ENCODE data around the gene CEACAM21. TPM values are rescaled to one million over a fixed set of nuclear protein-coding genes. Genes with fewer than 3 reads are reported as not detected.

The CEACAM21 gene
- polyA plus RNA-seq, 2 donors: 0.24 to 0.66 TPM

GRCh38 chr19:41606215-41606837, 30.4 kb downstream of the CEACAM21 start:
- H3K4me3 ChIP-seq (ENCODE audit: low read depth in 1 of 2, low read length in 2 of 2): no peak overlapping the region
- no peaks in the 10 kb centered on the region for H3K4me1 ChIP-seq (ENCODE audit: control insufficient read depth in 2 of 2, insufficient read depth in 2 of 2, low read length in 1 of 2)
- no peaks in the 10 kb centered on the region for H3K27me3 ChIP-seq (ENCODE audit: control insufficient read depth in 1 of 2, insufficient read depth in 2 of 2, low read length in 2 of 2)
- H3K36me3 ChIP-seq (ENCODE audit: control insufficient read depth in 2 of 2, insufficient read depth in 2 of 2, low read length in 1 of 2): no peaks in the 10 kb centered on the region
- no peaks in the 10 kb centered on the region for H3K9me3 ChIP-seq (ENCODE audit: control insufficient read depth in 2 of 2, insufficient read depth in 1 of 2, low read depth in 1 of 2, low read length in 1 of 2)
- no peak overlapping the region for H3K27ac ChIP-seq (ENCODE audit: low read depth in 2 of 2, low read length in 1 of 2)
- WGBS, 2 donors: 73 to 85% methylated on average over 5 of the region's 5 CpGs

DNA sequence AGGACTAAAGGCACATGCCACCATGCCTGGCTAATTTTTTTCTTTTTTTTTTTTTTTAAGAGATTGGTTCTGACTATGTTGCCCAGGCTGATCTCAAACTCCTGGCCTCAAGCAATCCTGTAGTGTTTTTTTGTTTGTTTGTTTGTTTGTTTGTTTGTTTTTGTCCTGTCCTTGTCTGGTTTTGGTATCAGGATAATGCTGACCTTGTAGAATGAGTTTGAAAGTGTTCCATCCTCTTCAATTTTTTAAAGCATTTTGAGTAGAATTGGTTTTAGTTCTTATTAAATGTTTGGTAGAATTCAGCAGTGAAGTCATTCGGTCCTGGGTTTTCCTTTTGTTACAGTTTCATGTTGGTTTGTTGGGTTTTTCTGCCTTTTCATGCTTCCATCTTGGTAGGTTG, 31.7 kb downstream of the CEACAM21 start:
- Histone ChIP-seq H3K36me3 (ENCODE audit: control insufficient read depth in 2 of 2, insufficient read depth in 2 of 2, low read length in 1 of 2) (no peaks in the 10 kb centered on the region), H3K9me3 (ENCODE audit: control insufficient read depth in 2 of 2, insufficient read depth in 1 of 2, low read depth in 1 of 2, low read length in 1 of 2) (no peaks in the 10 kb centered on the region), H3K27me3 (ENCODE audit: control insufficient read depth in 1 of 2, insufficient read depth in 2 of 2, low read length in 2 of 2) (no peaks in the 10 kb centered on the region), H3K4me1 (ENCODE audit: control insufficient read depth in 2 of 2, insufficient read depth in 2 of 2, low read length in 1 of 2) (no peaks in the 10 kb centered on the region), H3K4me3 (ENCODE audit: low read depth in 1 of 2, low read length in 2 of 2) (no peak overlapping the region), H3K27ac (ENCODE audit: low read depth in 2 of 2, low read length in 1 of 2) (no peak overlapping the region)
- WGBS, 2 donors: 72 to 82% methylated on average over 1 of the region's 1 CpG

DNA sequence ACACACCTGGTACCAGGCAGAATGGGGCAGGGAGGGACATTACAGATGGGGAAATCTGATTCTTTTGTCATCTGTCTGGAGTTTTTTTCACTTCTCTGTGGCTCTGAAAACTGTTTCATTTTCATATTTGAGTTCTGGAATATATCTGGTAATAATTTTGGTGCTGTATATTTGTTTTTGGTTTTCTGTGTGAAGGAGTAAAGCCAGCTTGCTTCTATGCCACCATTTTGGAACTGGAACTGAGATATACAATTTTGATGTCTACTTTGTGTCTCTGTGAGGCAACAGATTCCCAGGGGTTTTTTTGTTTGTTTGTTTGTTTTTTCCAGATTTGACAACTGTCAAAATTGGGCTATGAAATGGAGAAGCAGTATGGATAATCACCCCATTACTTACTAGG, 34.8 kb downstream of the CEACAM21 start:
- Histone ChIP-seq H3K27ac (ENCODE audit: low read depth in 2 of 2, low read length in 1 of 2) (no peak overlapping the region), H3K27me3 (ENCODE audit: control insufficient read depth in 1 of 2, insufficient read depth in 2 of 2, low read length in 2 of 2) (no peaks in the 10 kb centered on the region), H3K4me3 (ENCODE audit: low read depth in 1 of 2, low read length in 2 of 2) (no peak overlapping the region), H3K36me3 (ENCODE audit: control insufficient read depth in 2 of 2, insufficient read depth in 2 of 2, low read length in 1 of 2) (no peaks in the 10 kb centered on the region), H3K4me1 (ENCODE audit: control insufficient read depth in 2 of 2, insufficient read depth in 2 of 2, low read length in 1 of 2) (no peaks in the 10 kb centered on the region), H3K9me3 (ENCODE audit: control insufficient read depth in 2 of 2, insufficient read depth in 1 of 2, low read depth in 1 of 2, low read length in 1 of 2) (no peaks in the 10 kb centered on the region)

GRCh38 chr19:41612483-41612882, 36.5 kb downstream of the CEACAM21 start:
- H3K36me3 ChIP-seq (ENCODE audit: control insufficient read depth in 2 of 2, insufficient read depth in 2 of 2, low read length in 1 of 2): no peaks in the 10 kb centered on the region
- no peak overlapping the region for H3K27ac ChIP-seq (ENCODE audit: low read depth in 2 of 2, low read length in 1 of 2)
- no peak overlapping the region for H3K4me3 ChIP-seq (ENCODE audit: low read depth in 1 of 2, low read length in 2 of 2)
- no peaks in the 10 kb centered on the region for H3K4me1 ChIP-seq (ENCODE audit: control insufficient read depth in 2 of 2, insufficient read depth in 2 of 2, low read length in 1 of 2)
- 69 to 75% methylated on average over 4 of the region's 4 CpGs for whole genome bisulfite sequencing, 2 donors
- H3K27me3 ChIP-seq (ENCODE audit: control insufficient read depth in 1 of 2, insufficient read depth in 2 of 2, low read length in 2 of 2): no peaks in the 10 kb centered on the region
- no peaks in the 10 kb centered on the region for H3K9me3 ChIP-seq (ENCODE audit: control insufficient read depth in 2 of 2, insufficient read depth in 1 of 2, low read depth in 1 of 2, low read length in 1 of 2)

GRCh38 chr19:41615207-41615606, 39.2 kb downstream of the CEACAM21 start:
- Histone ChIP-seq H3K27ac (ENCODE audit: low read depth in 2 of 2, low read length in 1 of 2) (no peak overlapping the region), H3K36me3 (ENCODE audit: control insufficient read depth in 2 of 2, insufficient read depth in 2 of 2, low read length in 1 of 2) (no peaks in the 10 kb centered on the region), H3K4me3 (ENCODE audit: low read depth in 1 of 2, low read length in 2 of 2) (no peak overlapping the region), H3K4me1 (ENCODE audit: control insufficient read depth in 2 of 2, insufficient read depth in 2 of 2, low read length in 1 of 2) (no peaks in the 10 kb centered on the region), H3K27me3 (ENCODE audit: control insufficient read depth in 1 of 2, insufficient read depth in 2 of 2, low read length in 2 of 2) (no peaks in the 10 kb centered on the region), H3K9me3 (ENCODE audit: control insufficient read depth in 2 of 2, insufficient read depth in 1 of 2, low read depth in 1 of 2, low read length in 1 of 2) (no peaks in the 10 kb centered on the region)
- 74 to 79% methylated on average over 4 of the region's 4 CpGs for WGBS, 2 donors

GRCh38 chr19:41616792-41617621, 41.0 kb downstream of the CEACAM21 start:
- H3K27ac ChIP-seq (ENCODE audit: low read depth in 2 of 2, low read length in 1 of 2): no peak overlapping the region
- no peaks in the 10 kb centered on the region for H3K4me1 ChIP-seq (ENCODE audit: control insufficient read depth in 2 of 2, insufficient read depth in 2 of 2, low read length in 1 of 2)
- no peaks in the 10 kb centered on the region for H3K36me3 ChIP-seq (ENCODE audit: control insufficient read depth in 2 of 2, insufficient read depth in 2 of 2, low read length in 1 of 2)
- no peaks in the 10 kb centered on the region for H3K9me3 ChIP-seq (ENCODE audit: control insufficient read depth in 2 of 2, insufficient read depth in 1 of 2, low read depth in 1 of 2, low read length in 1 of 2)
- H3K27me3 ChIP-seq (ENCODE audit: control insufficient read depth in 1 of 2, insufficient read depth in 2 of 2, low read length in 2 of 2): no peaks in the 10 kb centered on the region
- WGBS, 2 donors: 41% methylated on average over 9 of the region's 9 CpGs
- H3K4me3 ChIP-seq (ENCODE audit: low read depth in 1 of 2, low read length in 2 of 2): no peak overlapping the region

DNA sequence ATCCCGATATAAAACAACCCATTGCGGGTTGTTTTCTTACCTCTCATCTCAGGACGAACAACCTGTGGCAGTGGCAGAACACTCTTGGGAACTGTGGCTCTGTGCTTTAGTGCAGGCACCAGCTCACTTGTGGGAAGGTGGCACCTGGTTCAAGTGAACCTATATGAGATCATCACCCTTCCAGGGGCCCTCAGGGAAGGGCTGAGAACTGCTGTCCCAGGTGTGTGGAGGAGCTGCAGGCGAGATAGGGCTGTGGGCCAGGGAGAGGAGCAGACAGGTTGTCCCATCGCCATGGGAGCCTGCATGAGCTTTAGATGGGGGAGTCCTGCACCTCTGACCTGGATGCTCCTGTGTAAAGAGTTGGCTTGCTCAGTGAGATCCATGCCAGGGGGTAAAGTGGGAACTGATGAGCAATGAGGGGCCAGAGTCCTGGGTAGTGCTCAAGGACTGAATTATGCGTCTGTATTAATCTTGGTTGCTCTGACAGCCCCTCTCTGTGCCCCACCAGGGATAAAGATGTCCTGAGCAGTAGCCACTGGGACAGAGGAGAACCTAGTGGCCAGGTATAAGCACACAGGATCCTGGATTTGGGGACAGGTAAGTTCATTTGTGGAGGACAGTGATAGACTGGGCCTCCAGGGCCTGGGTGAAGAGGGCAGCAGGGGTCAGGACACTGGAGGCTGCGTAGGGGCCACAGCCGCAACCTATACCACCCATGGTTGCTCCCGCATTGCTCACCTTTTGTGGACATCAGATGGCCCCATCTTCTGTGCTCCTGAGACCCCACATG, 42.2 kb downstream of the CEACAM21 start:
- no peaks in the 10 kb centered on the region for H3K27me3 ChIP-seq (ENCODE audit: control insufficient read depth in 1 of 2, insufficient read depth in 2 of 2, low read length in 2 of 2)
- no peaks in the 10 kb centered on the region for H3K4me1 ChIP-seq (ENCODE audit: control insufficient read depth in 2 of 2, insufficient read depth in 2 of 2, low read length in 1 of 2)
- no peaks in the 10 kb centered on the region for H3K9me3 ChIP-seq (ENCODE audit: control insufficient read depth in 2 of 2, insufficient read depth in 1 of 2, low read depth in 1 of 2, low read length in 1 of 2)
- H3K36me3 ChIP-seq (ENCODE audit: control insufficient read depth in 2 of 2, insufficient read depth in 2 of 2, low read length in 1 of 2): no peaks in the 10 kb centered on the region
- WGBS, 2 donors: 77 to 80% methylated on average over 9 of the region's 9 CpGs
- no peak overlapping the region for H3K4me3 ChIP-seq (ENCODE audit: low read depth in 1 of 2, low read length in 2 of 2)
- H3K27ac ChIP-seq (ENCODE audit: low read depth in 2 of 2, low read length in 1 of 2): no peak overlapping the region

DNA sequence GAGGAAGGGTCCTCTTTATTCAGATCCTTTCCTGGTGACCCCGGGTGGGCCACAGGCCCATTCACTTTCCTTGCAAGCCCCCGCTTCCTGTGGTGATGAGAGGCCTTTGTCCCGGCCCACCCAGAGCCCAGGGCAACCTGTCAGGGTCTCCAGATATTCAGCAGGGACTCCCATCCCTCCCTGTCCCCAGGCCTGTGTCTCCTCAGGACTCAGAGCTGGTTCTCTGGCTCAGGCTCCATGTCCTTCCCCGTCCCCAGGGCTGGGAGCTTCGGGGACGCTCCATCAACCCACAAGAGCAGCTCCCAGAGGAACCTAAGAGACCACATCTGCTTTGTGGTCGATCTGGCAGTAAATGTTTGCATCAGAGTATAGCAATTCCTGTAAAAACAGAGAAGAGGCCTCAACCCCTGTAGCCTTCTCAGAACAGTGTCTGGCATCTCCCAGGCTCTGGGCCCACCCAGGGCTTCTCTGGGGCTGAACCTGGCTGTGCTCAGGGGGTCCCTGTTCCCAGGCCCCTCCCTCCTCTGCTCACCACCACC, 43.1 kb downstream of the CEACAM21 start:
- no peaks in the 10 kb centered on the region for H3K4me1 ChIP-seq (ENCODE audit: control insufficient read depth in 2 of 2, insufficient read depth in 2 of 2, low read length in 1 of 2)
- 34 to 43% methylated on average over 7 of the region's 7 CpGs for WGBS, 2 donors
- H3K27me3 ChIP-seq (ENCODE audit: control insufficient read depth in 1 of 2, insufficient read depth in 2 of 2, low read length in 2 of 2): no peaks in the 10 kb centered on the region

DNA sequence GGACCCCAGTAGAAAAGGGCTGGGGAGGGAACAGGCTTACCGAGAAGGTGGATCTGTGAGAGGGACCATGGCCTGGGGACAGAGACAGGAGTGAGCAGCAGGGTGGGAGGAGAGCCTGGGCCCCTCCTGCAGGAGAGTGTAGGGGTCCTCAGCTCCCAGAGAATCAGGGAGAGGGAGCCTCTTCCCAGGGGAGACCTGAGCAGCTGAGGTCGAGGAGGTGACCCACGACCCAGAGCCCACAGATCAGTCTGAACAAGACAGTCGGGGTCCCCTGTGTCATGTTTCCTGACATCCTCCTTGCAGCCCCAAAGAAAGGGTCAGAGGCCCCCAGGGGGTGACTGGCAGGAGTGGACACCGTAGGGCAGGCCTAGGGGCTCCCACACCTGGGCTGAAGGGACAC, 44.2 kb downstream of the CEACAM21 start:
- Histone ChIP-seq H3K4me1 (ENCODE audit: control insufficient read depth in 2 of 2, insufficient read depth in 2 of 2, low read length in 1 of 2) (no peaks in the 10 kb centered on the region), H3K27ac (ENCODE audit: low read depth in 2 of 2, low read length in 1 of 2) (no peak overlapping the region), H3K4me3 (ENCODE audit: low read depth in 1 of 2, low read length in 2 of 2) (no peak overlapping the region), H3K36me3 (ENCODE audit: control insufficient read depth in 2 of 2, insufficient read depth in 2 of 2, low read length in 1 of 2) (no peaks in the 10 kb centered on the region), H3K27me3 (ENCODE audit: control insufficient read depth in 1 of 2, insufficient read depth in 2 of 2, low read length in 2 of 2) (no peaks in the 10 kb centered on the region), H3K9me3 (ENCODE audit: control insufficient read depth in 2 of 2, insufficient read depth in 1 of 2, low read depth in 1 of 2, low read length in 1 of 2) (no peaks in the 10 kb centered on the region)
- 50 to 68% methylated on average over 5 of the region's 5 CpGs for WGBS, 2 donors

More for the DNA sequence above, 43.1 kb downstream of the CEACAM21 start:
- H3K4me3 ChIP-seq (ENCODE audit: low read depth in 1 of 2, low read length in 2 of 2): no peak overlapping the region
- no peaks in the 10 kb centered on the region for H3K9me3 ChIP-seq (ENCODE audit: control insufficient read depth in 2 of 2, insufficient read depth in 1 of 2, low read depth in 1 of 2, low read length in 1 of 2)
- no peak overlapping the region for H3K27ac ChIP-seq (ENCODE audit: low read depth in 2 of 2, low read length in 1 of 2)
- H3K36me3 ChIP-seq (ENCODE audit: control insufficient read depth in 2 of 2, insufficient read depth in 2 of 2, low read length in 1 of 2): no peaks in the 10 kb centered on the region

All from esophagus (tissue), 2 donors.